Mucosa of rectum (tissue), 2 donors: ENCODE data around the gene ALCAM.
"Not testable (repeated sequence)": the region's sequence is repeated elsewhere in the genome, so short reads cannot be mapped to it uniquely, and the experiment has no call there.

Experiments
- H3K27ac ChIP-seq, 2 donors: one replicate each; pipeline ENCODE4 v1.7.0; 2013; ENCODE audit warnings: inconsistent platforms in 2 of 2, low read depth in 2 of 2, low read length in 2 of 2
- H3K27me3 ChIP-seq, 2 donors: one replicate each; pipeline ENCODE4 v1.7.0; 2013; ENCODE audit warnings: low read length in 2 of 2; ENCODE audit not compliant: control insufficient read depth in 2 of 2, insufficient read depth in 2 of 2
- H3K36me3 ChIP-seq, 2 donors: one replicate each; pipeline ENCODE4 v1.7.0; 2013; ENCODE audit warnings: low read length in 2 of 2; ENCODE audit not compliant: control insufficient read depth in 2 of 2, insufficient read depth in 2 of 2
- H3K4me1 ChIP-seq, 2 donors: one replicate each; pipeline ENCODE4 v1.7.0; 2013; ENCODE audit warnings: low read length in 2 of 2, mild to moderate bottlenecking in 1 of 2; ENCODE audit not compliant: control insufficient read depth in 2 of 2, insufficient read depth in 2 of 2
- H3K4me3 ChIP-seq, 2 donors: one replicate each; pipeline ENCODE4 v1.7.0; 2013; ENCODE audit warnings: low read length in 2 of 2
- H3K9ac ChIP-seq, 2 donors: one replicate each; pipeline ENCODE4 v1.7.0; 2013; ENCODE audit warnings: low read length in 2 of 2, low read depth in 1 of 2, mild to moderate bottlenecking in 1 of 2
- H3K9me3 ChIP-seq, 2 donors: one replicate each; pipeline ENCODE4 v1.7.0; 2013; ENCODE audit warnings: low read length in 2 of 2; ENCODE audit not compliant: control insufficient read depth in 2 of 2
- donor health status: healthy.
- donor health status: Normal muscosa, but diverticular disease.

The ALCAM gene

GRCh38 chr3:105402287-105402801 is 35.6 kb downstream of the ALCAM start:
- H3K9me3 ChIP-seq, result no peaks in the 10 kb centered on the region
- no peaks in the 10 kb centered on the region for H3K36me3 ChIP-seq
- no peak overlapping the region for H3K9ac ChIP-seq
- H3K27ac ChIP-seq, result no peak overlapping the region
- no peaks in the 10 kb centered on the region for H3K27me3 ChIP-seq
- peaks cover 0 to 2% of the 10 kb centered on the region in 2 donors for H3K4me1 ChIP-seq
- H3K4me3 ChIP-seq, result no peak overlapping the region

DNA sequence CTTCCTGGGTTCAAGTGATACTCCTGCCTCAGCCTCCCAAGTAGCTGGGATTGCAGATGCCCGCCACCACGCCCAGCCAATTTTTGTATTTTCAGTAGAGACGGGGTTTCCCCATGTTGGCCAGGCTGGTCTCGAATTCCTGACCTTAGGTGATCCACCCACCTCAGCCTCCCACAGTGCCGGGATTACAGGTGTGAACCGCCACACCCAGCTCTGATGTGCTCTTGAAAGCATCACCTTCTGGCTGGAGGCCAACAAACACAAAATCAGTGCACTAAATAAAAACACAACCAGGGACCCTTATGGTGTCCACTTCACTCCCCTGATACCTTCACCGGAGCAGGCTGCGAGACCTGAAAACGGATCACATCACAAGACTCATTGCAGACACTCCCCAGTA is 36.3 kb downstream of the ALCAM start:
- H3K4me3 ChIP-seq, H3K4me1 ChIP-seq, H3K27me3 ChIP-seq, H3K27ac ChIP-seq, H3K9me3 ChIP-seq, H3K9ac ChIP-seq, H3K36me3 ChIP-seq: not testable (repeated sequence)

- H3K27ac ChIP-seq, result no peak overlapping the region
- no peaks in the 10 kb centered on the region for H3K4me1 ChIP-seq
Measured at GRCh38 chr3:105406268-105406667, 39.6 kb downstream of the ALCAM start.

GRCh38 chr3:105409364-105409763 is 42.7 kb downstream of the ALCAM start:
- Histone ChIP-seq H3K4me1 (no peaks in the 10 kb centered on the region), H3K4me3 (no peak overlapping the region), H3K27me3 (no peaks in the 10 kb centered on the region), H3K27ac (no peak overlapping the region), H3K9ac (no peak overlapping the region), H3K9me3 (no peaks in the 10 kb centered on the region), H3K36me3 (no peaks in the 10 kb centered on the region)

More at GRCh38 chr3:105406268-105406667, 39.6 kb downstream of the ALCAM start:
- H3K9me3 ChIP-seq, result no peaks in the 10 kb centered on the region
- H3K4me3 ChIP-seq, result no peak overlapping the region
- no peaks in the 10 kb centered on the region for H3K36me3 ChIP-seq
- H3K27me3 ChIP-seq, result no peaks in the 10 kb centered on the region
- no peak overlapping the region for H3K9ac ChIP-seq

GRCh38 chr3:105413343-105413887 is 46.7 kb downstream of the ALCAM start:
- no peaks in the 10 kb centered on the region for H3K4me1 ChIP-seq
- no peaks in the 10 kb centered on the region for H3K9me3 ChIP-seq
- H3K27me3 ChIP-seq, result no peaks in the 10 kb centered on the region
- no peak overlapping the region for H3K27ac ChIP-seq
- no peak overlapping the region for H3K4me3 ChIP-seq
- H3K9ac ChIP-seq, result no peak overlapping the region
- no peaks in the 10 kb centered on the region for H3K36me3 ChIP-seq

- Histone ChIP-seq H3K9ac (no peak overlapping the region), H3K4me3 (no peak overlapping the region), H3K27me3 (no peaks in the 10 kb centered on the region), H3K4me1 (no peaks in the 10 kb centered on the region), H3K27ac (no peak overlapping the region), H3K9me3 (no peaks in the 10 kb centered on the region), H3K36me3 (no peaks in the 10 kb centered on the region)
Measured at GRCh38 chr3:105414841-105415240, 48.1 kb downstream of the ALCAM start.

DNA sequence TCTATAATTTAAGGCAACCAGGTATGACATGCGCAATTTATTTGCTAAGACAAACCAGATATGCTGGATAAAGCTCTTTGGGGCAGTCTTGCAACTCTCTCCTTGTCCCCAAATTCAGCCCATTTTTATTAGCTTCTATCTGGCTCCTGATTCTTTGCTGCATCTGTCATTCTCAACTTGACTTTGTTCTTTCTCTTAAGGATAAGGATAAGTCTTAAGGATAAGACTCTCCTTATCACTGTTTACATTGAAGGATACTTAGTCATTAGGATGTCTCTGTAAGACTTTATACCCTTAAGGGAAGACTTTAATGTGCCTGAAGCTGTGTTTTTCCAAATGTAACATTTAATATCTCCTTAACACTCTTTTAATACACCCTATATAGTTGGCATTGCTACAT is 49.2 kb downstream of the ALCAM start:
- Histone ChIP-seq H3K9ac (no peak overlapping the region), H3K4me3 (no peak overlapping the region), H3K36me3 (no peaks in the 10 kb centered on the region), H3K9me3 (no peaks in the 10 kb centered on the region), H3K27me3 (no peaks in the 10 kb centered on the region), H3K4me1 (no peaks in the 10 kb centered on the region), H3K27ac (no peak overlapping the region)

- no peak overlapping the region for H3K9ac ChIP-seq
- no peaks in the 10 kb centered on the region for H3K36me3 ChIP-seq
- no peaks in the 10 kb centered on the region for H3K4me1 ChIP-seq
- no peaks in the 10 kb centered on the region for H3K27me3 ChIP-seq
- no peaks in the 10 kb centered on the region for H3K9me3 ChIP-seq
- H3K4me3 ChIP-seq, result no peak overlapping the region
- H3K27ac ChIP-seq, result no peak overlapping the region
Measured at GRCh38 chr3:105417525-105418289, 51.0 kb downstream of the ALCAM start.

- Histone ChIP-seq H3K36me3 (no peaks in the 10 kb centered on the region), H3K27me3 (no peaks in the 10 kb centered on the region), H3K4me3 (no peak overlapping the region), H3K9me3 (no peaks in the 10 kb centered on the region), H3K27ac (no peak overlapping the region), H3K9ac (no peak overlapping the region), H3K4me1 (no peaks in the 10 kb centered on the region)
Measured at GRCh38 chr3:105422645-105423044, 55.9 kb downstream of the ALCAM start.

DNA sequence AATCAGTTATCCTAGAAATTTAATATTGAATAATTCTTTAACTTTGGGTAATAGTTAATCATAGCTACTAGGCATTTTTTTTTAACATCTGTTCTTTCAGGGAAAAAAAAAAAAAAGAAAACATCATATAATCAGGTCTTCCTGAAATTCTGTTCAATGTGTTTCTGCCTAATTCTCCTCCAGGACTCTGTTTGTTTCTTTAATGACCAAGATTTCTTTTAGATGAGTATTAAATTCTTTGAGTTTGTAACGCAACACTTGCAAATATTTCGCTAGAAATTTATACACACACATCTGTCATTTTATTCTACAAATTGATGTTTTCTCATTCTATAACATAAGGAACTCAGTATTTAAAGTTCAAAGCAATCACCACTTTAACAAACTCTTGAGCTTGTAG is 56.7 kb downstream of the ALCAM start:
- H3K4me3 ChIP-seq, result no peak overlapping the region
- no peaks in the 10 kb centered on the region for H3K36me3 ChIP-seq
- H3K27me3 ChIP-seq, result no peaks in the 10 kb centered on the region
- no peaks in the 10 kb centered on the region for H3K4me1 ChIP-seq
- H3K27ac ChIP-seq, result no peak overlapping the region
- H3K9ac ChIP-seq, result no peak overlapping the region
- no peaks in the 10 kb centered on the region for H3K9me3 ChIP-seq
